LNCaP clone FGC (cell line): ENCODE data around the gene SRRT.

ENCODE experiments used
- DNase-seq: peaks from one replicate; pipeline ENCODE4 v3.0.0-alpha.2; 2011; ENCODE audit warnings: low read depth
- H3K4me3 ChIP-seq: 2 replicates; pipeline ENCODE4 v1.5.1; 2011; ENCODE audit warnings: mild to moderate bottlenecking, low read depth, low read length, control low read depth
- CTCF ChIP-seq: IDR thresholded peaks from 2 replicates; pipeline ENCODE4 v1.5.1; 2012; ENCODE audit warnings: mild to moderate bottlenecking; ENCODE audit not compliant: control insufficient read depth, insufficient read depth; ENCODE audit errors: extremely low read depth

SRRT gene

GRCh38 chr7:100887516-100888290 is 12.8 kb downstream of the SRRT start:
- TF ChIP-seq CTCF: no peak
- H3K4me3 ChIP-seq: peak overlapping the region; percentile 82
- DNase-seq: no peak

GRCh38 chr7:100888291-100888987 is 13.5 kb downstream of the SRRT start:
- H3K4me3 ChIP-seq: peak overlapping the region; percentile 82
- no peak for TF ChIP-seq CTCF
- no peak for DNase-seq

GRCh38 chr7:100888988-100889750 is 14.3 kb downstream of the SRRT start, which contains the start of gene UFSP1:
Gene UFSP1 (minus strand): TSS chr7:100889715. CDS start chr7:100889271, 444 bp downstream.
- peak within 1 kb of the TSS; percentile 82 for H3K4me3 ChIP-seq
- no peak for DNase-seq
- no peak for TF ChIP-seq CTCF

GRCh38 chr7:100890653-100891567 is 16.0 kb downstream of the SRRT start:
- no peak for DNase-seq
- H3K4me3 ChIP-seq: peak overlapping the region; percentile 82

DNA sequence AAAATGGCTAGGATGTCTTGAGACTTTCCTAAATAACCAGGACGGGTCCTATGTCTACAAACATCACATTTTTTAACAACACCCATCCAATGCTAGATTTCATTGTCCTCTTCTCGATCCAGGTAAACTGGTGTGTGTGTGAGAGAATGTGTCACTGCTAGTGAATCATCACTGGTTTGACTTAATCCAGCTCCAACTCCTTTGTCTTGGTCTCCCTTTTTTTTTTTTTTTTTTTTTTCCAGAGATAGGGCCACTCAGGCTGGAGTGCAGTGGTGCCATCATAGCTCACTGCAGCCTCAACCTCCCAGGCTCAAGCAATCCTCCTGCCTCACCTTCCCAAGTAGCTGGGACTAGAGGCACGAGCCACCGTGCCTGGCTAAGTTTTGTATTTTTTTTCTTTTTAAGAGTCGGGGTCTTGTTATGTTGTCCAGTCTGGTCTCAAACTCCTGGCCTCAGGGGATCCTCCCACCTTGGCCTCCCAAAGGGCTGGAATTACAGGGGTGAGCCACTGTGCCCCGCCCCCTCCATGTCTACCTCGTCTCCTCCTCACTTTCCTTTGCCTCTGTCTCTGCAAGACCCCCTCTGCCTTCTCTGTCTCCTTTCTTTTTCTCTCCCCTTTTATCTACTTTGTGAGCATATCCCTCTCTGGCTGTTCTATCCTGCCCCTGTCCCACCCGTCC is 16.8 kb downstream of the SRRT start:
- no peak for TF ChIP-seq CTCF
- no peak overlapping the region for H3K4me3 ChIP-seq
- no peak for DNase-seq

More at GRCh38 chr7:100890653-100891567, 16.0 kb downstream of the SRRT start:
- no peak for TF ChIP-seq CTCF
